HG03097 (cell line): Measurements from ENCODE around the gene GDAP1L1.
"Not testable (repeated sequence)": the region's sequence is repeated elsewhere in the genome, so short reads cannot be mapped to it uniquely, and the experiment has no call there.

Source experiments
- ATAC-seq: cut with Tn5 transposase; IDR thresholded peaks from one replicate; pipeline ENCODE4 v1.9.1; 2021; ENCODE audit not compliant: unreplicated experiment, low FRiP score

GDAP1L1 gene

DNA sequence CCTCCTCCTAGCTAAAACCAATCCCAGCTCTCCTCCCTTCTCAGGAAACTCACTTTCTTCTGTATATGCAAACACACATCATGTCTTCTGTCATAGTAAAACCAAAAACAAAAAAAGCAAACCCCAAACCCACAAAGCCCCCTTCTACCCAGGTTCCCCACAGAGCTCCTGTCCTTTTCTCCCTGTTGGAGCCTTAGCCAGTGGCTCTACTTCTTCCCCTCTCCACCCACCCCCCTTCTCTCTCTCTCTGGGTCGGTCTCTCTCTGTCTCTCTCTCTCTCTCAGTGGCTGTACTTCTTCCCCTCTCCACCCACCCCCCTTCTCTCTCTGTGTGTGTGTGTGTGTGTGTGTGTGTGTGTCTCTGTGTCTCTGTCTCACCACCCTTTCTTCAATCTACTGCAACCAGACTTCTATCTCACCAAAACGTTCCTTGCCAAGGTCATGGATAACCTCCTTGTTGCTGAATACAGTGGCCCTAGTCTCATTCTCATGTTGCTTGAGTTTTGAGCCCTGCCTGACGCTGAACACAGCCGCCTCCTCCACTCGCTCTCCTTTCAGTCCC is 27.9 kb upstream of the GDAP1L1 start:
- no peak for ATAC-seq

DNA sequence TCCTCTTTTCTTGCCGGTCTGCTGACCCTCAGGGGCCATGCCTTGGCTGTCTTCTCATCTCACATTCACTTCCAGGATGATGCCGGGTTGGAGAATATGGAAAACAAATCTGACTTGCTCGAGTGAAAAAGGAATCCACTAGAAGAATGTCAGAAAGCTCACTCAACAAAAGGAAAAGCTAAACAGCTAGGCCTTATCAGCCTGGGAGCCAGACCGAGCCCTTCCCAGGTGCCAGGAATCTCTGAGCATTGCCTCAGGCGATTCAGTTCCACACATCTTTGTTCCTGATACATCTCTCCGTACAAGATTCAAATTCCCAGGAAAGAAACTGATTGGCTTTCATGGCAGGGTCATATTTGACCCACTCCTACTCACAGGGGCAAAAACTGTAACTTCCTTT is 27.3 kb upstream of the GDAP1L1 start:
- no peak for ATAC-seq

DNA sequence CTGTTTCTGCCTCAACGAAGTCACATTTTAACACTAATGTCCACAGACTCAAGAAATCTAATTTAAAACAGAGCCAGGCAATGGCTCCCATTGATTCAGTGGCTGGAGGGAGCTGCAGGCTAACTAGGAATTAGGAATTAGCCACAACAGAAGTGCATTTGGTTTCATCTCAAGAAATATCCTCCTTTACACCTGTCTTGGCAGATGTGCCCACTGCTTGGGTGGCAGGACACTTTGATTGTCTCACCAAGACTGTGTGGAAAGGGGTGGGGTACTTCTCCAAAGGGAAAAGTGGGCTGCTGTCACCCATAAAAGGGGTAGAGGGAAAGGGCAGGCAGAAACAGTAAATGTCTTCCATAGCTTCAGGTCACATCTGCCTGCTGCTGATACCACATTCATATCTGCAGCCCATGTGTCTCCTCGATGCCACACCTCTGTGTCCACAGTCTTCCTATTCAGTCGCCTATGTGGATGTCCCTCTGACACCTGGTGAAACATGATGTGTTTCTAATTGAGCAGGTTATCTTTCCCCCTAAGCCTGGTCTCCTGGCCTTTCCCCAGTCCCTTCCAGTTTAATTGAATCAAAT is 25.6 kb upstream of the GDAP1L1 start:
- no peak for ATAC-seq

DNA sequence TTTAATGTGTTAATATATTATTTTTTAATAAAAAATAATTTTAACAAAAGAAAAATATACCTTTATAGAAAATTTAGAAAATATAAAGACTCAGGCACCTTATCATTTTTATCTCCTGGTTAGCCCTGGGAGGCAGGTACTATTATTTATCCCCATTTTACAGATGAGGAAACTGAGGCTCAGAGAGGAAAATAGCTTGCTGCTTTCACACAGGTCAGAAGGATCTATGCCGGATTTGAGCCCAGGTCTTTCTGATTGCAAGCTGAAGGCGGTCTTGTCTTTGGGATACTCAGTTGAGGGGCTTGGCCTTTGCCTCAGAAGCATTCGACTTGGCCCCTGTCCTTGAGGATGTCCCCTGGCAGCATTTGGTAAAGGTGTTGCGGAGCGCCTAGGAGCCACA is 25.1 kb upstream of the GDAP1L1 start:
- no peak for ATAC-seq

DNA sequence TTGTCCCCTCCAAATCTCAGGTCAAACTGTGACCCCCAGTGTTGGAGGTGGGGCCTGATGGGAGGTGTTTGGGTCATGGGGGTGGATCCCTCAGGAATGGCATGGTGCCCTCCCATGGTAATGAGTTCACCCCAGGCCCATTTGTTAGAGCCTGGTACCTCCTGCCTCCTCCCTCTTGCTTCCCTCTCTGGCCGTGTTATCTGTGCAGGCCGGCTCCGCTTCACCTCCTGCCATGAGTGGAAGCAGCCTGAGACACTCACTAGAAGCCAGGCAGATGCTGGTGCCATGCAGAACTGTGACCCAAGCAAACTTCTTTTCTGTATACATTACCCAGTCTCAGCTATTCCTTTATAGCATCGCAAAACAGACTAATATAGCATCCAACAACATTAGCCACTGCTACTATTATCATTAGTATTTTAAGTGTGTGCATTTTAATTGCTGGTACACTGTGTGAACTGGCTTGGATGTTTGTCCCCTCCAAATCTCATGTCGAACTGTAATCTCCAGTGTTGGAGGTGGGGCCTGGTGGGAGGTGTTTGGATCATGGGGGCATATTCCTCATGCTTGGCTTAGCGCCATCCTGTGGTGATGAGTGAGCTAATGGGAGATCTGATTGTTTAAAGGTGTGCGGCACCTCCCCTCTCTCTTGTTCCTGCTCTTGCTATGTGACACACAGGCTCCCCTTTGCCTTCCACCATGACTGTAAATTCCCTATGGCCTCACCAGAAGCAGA is 24.3 kb upstream of the GDAP1L1 start:
- no peak for ATAC-seq

DNA sequence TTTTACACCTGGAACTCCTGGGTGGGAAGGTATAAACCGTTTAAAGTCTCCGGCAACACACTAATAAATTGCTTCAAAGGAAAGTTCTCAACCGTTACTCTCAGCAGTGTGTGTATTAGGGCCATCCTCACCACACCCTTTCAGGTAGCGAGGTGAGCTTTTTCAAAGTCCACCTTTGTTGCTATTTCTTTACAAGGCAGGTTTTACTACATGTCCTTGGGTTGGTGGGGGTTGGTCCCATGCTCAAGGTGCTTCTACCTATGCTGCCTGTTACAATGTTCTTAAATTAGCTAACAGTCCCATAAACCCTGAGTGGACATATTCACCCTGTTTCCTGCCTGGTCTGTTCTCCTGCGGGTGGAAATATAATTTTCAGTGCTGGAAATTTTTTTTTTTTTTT is 23.4 kb upstream of the GDAP1L1 start:
- ATAC-seq = no peak

DNA sequence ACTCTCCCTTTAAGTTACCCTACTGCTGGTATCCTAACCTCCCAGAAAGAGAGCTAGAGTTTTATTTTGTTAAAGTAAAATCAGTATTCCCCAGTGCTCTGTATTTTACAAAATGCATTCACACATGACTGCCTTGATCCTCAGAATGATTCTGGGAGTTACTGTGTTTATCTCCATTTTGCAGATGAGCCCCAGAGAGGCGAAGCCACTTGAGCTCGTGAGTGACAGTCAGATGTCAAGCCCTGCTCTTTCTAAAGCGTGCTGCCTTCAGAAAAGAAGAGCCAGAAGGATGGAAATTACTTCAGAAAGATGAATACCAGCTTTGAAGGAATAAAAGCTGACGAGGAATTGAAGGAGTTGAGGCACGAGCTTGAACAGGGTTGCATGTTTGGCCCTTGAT is 22.5 kb upstream of the GDAP1L1 start:
- ATAC-seq = no peak

DNA sequence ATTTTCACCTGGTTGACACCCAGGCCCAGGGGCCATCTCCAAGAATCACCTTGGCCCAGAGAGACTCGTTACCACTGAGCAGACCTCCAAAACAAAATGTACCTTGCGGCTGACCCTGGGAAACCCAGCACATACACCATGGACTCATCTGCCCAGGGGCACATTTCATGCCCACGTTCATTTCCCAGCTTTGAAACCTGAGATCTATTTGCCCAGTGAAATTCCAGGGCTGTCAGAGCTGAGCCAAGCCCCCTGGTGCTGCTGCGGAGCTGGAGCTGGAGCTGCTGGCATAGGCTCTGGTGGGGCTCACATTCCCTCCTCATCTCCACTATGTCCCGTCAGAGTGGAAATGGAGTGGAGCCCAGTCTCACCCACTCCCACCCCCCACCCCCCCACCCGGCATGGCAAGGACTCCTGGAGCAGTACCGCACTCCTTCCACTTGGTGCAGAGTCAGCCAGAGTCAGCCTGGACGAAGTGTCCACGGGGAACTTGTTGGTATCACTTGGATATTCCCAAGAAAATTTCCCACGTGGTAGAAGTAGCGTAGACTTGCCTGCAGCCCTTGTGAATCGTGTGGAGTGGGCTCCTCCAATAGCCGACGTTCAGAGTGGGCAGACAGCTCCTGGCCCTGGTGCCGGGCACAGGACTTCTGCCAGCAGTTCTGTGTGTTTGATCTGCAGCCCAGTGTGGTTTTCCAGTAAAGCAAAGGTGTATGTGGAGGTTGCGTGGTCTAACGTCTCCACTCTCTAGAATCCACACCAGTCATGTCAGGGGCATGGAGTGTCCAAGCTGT is 18.4 kb upstream of the GDAP1L1 start:
- no peak for ATAC-seq

DNA sequence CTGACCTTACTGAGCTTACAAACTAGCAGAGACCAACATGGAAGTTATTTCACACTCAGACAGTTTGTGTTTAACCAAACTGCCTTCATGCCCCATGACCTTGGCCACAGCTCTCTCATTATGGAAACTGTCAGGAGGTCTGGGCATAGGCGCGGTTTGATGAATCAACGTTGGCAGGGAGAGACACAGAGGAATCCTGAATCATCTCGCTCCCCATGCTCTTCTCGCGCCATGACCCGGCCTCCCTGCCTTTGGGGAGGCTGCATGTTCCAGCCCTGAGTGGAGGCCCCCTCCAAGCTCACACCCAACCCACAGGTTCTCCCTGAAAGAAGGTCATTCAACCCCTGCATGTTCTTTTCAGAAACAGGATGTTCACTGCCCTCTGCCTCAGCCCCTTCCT is 15.9 kb upstream of the GDAP1L1 start:
- no peak for ATAC-seq

DNA sequence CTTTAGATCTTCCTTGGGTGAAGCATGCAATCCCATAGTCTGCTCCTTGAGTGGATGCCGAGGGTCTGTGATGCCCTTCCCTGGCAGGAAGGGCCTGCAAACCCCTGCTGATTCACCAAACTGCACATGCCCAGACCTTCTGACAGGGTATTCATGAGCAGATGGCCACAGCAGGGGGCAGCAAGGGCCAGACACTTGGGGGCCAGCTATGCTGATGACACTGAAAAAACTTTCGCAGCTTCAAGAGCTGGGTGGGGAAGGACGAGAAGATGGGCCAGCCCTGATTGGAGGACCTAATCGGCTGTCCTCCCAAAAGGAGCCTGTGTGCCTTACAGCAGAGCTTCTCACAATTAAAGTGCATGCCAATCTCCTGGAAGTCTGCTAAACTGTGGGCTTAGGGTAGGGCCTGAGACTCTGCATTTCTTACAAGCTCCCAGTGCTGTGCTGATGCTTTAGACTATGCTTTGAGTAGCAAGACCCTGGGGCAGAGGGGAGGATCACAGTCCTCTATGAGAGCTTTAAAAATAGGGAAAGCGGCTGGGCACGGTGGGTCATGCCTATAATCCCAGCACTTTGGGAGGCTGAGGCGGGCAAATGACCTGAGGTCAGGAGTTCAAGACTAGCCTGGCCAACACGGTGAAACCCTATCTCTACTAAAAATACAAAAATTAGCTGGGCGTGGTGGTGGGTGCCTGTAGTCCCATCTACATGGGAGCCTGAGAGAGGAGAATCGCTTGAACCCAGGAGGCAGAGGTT is 15.2 kb upstream of the GDAP1L1 start:
- no peak for ATAC-seq

DNA sequence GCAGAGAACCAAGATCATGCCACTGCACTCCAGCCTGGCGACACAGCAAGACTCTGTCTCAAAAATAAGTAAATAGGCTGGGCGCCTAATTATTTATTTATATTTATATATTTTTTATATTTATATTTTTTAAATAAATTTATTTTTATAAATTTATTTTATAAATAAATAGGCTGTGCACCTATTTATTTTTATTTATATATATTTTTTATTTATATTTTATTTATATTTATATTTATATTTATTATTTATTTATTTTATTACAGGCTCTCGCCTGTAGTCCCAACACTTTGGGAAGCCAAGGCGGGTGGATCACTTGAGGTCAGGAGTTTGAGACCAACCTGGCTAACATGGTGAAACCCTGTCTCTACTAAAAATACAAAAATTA is 14.6 kb upstream of the GDAP1L1 start:
- not testable (repeated sequence) for ATAC-seq

DNA sequence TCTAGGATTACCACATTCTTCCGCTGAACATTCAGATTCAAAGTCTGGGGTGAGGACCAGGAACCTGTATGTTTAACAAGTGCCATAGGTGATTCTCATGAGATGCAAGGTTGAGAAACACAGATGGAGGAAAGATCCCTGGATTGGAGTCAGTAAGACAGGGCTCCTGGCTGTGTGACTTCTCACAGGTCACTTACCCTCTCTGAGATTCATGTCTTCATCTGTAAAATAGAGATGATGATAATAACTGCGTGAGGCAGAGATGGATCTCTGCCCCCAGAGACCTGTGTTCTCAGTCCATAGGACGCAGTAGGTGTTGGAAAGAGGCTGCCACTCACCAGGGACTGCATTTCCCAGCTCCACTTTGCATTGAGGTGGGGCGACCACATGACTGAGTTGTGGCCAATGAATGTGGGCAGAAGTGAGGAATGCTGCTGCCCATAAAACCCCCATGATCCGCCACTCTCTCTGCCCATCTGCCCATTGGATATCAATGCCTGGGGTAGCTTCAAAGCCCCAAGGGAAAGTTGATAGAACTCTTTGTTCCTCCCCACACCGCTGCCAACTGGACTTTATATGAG is 13.6 kb upstream of the GDAP1L1 start:
- no peak for ATAC-seq

DNA sequence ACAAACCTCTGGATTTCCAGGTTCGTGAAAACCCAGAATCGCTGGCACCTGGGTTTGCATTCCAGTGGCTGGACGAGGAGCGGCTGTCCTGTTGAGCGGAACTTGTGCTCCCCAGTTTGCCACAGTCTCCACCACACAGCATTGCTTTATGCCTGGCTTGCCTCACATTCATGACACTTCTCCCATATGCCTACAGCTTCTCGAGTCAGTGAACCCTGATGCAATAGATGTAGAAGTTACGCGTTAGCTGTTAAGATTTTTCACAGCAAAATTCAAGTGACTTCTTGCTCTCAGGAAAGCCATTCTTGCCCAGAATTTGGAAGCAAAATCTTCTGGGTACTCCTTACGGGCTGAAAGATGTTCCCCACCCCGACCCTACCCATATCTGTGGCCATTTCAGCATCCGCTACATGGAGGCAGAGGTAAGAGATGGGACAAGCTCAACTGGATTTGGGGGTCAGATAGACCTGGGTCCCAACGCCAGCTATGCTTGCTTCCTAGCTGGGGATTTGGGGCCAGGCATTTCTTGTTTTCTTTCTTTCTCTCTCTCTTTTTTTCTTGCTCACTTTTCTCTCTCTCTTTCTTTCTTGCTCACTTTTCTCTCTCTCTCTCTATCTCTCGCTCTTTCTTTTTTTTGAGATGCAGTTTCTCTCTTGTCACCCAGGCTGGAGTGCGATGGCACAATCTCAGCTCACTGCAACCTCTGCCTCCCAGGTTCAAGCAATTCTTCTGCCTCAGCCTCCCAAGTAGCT is 12.4 kb upstream of the GDAP1L1 start:
- no peak for ATAC-seq

DNA sequence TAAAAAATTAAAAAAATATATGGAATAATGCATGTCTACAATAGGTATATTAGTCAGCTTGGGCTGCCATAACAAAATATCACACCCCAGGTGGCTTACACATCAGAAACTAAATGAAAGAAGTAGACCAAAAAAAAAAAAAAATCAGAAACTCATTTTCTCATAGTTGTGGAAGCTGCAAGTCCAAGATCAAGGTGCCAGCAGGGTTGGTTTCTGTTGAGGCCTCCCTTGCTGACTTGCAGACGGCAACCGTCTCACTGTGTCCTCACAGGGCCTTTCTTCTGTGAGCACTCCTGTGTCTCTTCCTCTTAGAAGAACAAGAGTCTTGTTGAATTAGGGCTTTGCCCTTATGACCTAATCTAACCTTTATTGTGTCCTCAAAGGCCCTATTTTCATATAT is 11.4 kb upstream of the GDAP1L1 start:
- ATAC-seq = no peak

DNA sequence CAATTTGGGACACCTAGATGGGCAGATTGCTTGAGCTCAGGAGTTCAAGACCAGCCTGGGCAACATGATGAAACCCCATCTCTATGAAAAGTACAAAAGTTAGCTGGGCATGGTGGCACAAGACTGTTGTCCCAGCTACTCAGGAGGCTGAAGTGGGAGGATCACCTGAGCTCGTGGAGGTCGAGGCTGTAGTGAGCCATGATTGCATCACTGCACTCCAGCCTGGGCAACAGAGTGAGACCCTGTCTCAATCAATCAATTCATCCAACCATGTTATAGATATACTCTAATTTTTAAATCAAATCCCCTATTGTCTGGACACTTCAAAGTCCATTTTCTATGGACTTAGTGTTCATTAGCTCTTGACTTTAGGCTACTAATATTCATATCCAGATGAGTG is 10.3 kb upstream of the GDAP1L1 start:
- ATAC-seq = not testable (repeated sequence)

DNA sequence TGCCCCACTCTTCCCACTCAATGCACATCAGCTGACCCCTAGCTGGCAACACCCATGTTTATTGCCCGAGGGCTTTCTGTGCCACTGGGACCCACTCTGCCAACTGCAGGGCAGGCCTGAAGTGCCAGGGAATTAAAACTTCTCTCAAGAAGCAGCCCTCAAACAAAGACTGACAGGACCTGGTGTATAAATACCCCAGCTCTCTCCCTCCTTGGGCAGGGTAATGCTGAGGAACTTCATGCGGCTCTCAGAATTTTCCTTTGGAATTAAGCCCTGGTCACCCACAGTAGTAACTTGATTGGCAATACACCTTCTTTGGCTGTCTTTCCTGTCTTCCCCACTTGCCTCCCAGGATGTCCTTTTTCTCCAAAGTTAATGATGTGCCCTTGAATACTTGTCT is 5.3 kb upstream of the GDAP1L1 start:
- ATAC-seq = no peak

DNA sequence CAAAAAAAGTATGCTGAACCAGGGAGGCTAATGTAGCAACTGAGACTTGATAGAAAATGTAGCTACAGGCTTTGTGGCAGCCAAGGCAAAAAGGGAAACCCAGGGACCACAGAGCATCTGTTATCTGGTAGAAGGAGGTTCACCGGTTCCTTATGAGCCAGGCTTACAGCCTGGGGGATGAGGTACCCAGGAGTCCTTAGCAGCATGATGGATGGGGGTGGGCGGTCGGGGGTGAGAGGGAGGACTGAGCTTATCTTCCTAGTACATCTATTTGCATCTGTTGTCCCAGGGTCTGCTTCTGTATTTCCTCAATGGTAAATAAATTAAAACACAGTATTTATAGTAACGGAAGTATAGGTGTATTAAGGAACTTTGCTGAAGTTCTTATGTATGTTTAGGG is 1.1 kb upstream of the GDAP1L1 start:
- ATAC-seq = no peak

DNA sequence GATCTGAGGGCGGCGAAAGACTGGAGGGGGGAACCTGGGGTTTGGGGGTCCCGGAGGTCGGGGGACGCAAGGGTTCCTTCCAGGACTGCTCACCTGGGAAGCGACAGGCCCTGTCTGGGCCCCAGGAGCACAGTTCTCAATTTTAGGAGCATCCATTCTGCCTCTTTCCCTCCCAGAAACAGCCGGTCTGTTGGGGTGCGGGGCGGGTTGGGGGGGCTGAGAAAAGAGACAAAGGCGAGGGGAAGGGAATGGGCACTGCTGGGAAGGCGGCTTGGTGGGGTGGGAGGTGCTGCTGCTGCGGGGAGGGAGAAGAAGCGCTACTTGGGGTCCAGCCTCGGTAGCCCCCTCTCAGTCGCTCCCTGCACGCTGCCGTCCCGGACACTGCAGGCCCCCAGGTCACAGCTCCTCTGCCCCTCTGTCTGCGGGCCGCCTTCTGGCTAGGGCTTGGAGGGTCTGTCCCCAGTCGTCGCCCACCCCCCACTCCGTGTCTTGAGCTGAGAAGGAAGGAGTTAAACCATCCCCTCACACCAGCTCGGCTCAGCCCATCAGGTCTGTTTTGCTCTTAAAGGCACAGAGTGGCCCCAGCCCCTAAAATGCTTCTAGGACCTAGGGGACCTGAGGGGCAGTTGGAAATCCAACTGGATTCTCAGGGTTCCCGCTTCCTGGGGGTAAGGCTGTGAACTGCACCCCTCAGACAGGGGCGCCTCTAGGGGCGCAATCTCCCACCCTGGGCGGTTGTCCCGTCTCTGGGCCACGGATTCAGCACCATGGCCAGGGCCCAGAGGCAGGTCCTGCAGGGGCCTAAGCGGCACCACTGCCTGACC is 690 bp downstream of the GDAP1L1 start:
- no peak for ATAC-seq

DNA sequence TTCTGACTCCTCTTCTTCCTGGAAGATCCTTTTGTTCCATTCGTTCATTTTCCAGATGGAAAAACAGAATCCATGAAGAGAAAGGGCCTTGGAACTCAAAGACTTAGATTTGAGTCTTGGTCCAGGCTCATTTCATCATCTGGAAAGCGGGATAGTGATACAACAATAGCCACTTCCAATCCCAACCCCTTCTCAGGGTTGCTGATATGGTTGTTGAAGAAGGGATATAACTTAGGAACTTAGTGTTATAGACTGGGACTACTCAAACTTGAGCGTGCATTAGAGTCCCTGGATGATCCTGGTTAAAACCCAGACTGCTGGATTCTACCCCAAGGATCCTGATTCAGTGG is 1.3 kb downstream of the GDAP1L1 start:
- no peak for ATAC-seq
